Stimulated activated CD4-positive, alpha-beta T cell treated with anti-CD3 and anti-CD28 coated beads, Interleukin-2, amount 100 ng/mL, for 4 hours (primary cell): Measurements from ENCODE around the gene TARBP2.
"Not testable (repeated sequence)": the region's sequence is repeated elsewhere in the genome, so short reads cannot be mapped to it uniquely, and the experiment has no call there.

Source experiments
- DNase-seq: peaks from one replicate; pipeline ENCODE4 v3.0.0-alpha.2; 2020; ENCODE audit warnings: low read depth

Gene TARBP2

GRCh38 chr12:53513712-53514410, 12.8 kb downstream of the TARBP2 start:
- DNase-seq = no peak

GRCh38 chr12:53514628-53515290, 13.7 kb downstream of the TARBP2 start:
- DNase-seq = no peak

- DNase-seq = no peak
These were observed 14.2 kb downstream of the TARBP2 start for GRCh38 chr12:53515291-53515680.

GRCh38 chr12:53516758-53517455, 15.8 kb downstream of the TARBP2 start:
- DNase-seq = no peak

- no peak for DNase-seq
These were observed 17.3 kb downstream of the TARBP2 start for GRCh38 chr12:53518381-53518780.

- no peak for DNase-seq
These were observed 22.0 kb downstream of the TARBP2 start for GRCh38 chr12:53523131-53523530.

GRCh38 chr12:53524476-53524875, 23.4 kb downstream of the TARBP2 start:
- no peak for DNase-seq

GRCh38 chr12:53530061-53530460, 29.0 kb downstream of the TARBP2 start:
- no peak for DNase-seq

- DNase-seq = no peak
These were observed 29.8 kb downstream of the TARBP2 start for GRCh38 chr12:53530920-53531319.

GRCh38 chr12:53532021-53532420, 30.9 kb downstream of the TARBP2 start:
- no peak for DNase-seq

GRCh38 chr12:53532524-53533445, 31.7 kb downstream of the TARBP2 start:
- DNase-seq = no peak

- DNase-seq = no peak
These were observed 32.4 kb downstream of the TARBP2 start for GRCh38 chr12:53533471-53533870.

- DNase-seq = no peak
These were observed 35.9 kb downstream of the TARBP2 start for GRCh38 chr12:53536962-53537361.

GRCh38 chr12:53538209-53538689, 37.2 kb downstream of the TARBP2 start:
- DNase-seq = no peak

GRCh38 chr12:53539526-53539925, 38.4 kb downstream of the TARBP2 start:
- DNase-seq = no peak

GRCh38 chr12:53543539-53543938, 42.5 kb downstream of the TARBP2 start:
- DNase-seq = peak; percentile 31

- DNase-seq = not testable (repeated sequence)
These were observed 47.3 kb downstream of the TARBP2 start for GRCh38 chr12:53548354-53548753.

- not testable (repeated sequence) for DNase-seq
These were observed 49.0 kb downstream of the TARBP2 start for GRCh38 chr12:53550131-53550530.

- DNase-seq = no peak
These were observed 49.5 kb downstream of the TARBP2 start for GRCh38 chr12:53550595-53550994.

GRCh38 chr12:53551889-53552291, 50.8 kb downstream of the TARBP2 start:
- no peak for DNase-seq

GRCh38 chr12:53552361-53553327, 51.6 kb downstream of the TARBP2 start:
- DNase-seq = no peak
